Non-pigmented ciliary epithelial cell (primary cell): ENCODE data around the gene GDPD4.

ENCODE experiments used
- DNase-seq: peaks from one replicate; pipeline ENCODE4 v3.0.0-alpha.2; 2010; ENCODE audit warnings: low read depth

GDPD4 gene

GRCh38 chr11:77299528-77299993 lies 1.9 kb downstream of the GDPD4 start:
- no peak for DNase-seq

- no peak for DNase-seq
Observed at GRCh38 chr11:77294040-77294439, 7.4 kb downstream of the GDPD4 start.

DNA sequence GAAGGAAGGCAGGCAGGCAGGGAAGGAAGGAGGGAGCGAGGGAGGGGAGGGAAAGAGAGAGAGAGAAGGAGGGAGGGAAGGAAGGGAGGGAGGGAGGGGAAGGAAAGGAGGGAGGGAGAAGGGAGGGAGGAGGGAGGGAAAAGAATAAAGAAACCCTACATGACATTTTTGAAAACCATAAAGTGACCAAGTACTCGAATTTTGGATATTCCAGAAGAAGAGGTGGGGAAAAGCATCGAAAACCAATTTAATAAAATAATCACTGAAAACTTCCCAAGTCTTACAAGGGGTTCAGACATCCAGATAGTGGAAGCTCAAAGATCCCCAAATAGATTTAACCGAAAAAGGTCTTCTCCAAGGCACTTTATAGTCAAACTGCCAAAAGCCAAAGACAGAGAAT lies 11.7 kb downstream of the GDPD4 start:
- DNase-seq, result no peak

GRCh38 chr11:77287615-77288273 lies 13.7 kb downstream of the GDPD4 start:
- peak; percentile 63 for DNase-seq

DNA sequence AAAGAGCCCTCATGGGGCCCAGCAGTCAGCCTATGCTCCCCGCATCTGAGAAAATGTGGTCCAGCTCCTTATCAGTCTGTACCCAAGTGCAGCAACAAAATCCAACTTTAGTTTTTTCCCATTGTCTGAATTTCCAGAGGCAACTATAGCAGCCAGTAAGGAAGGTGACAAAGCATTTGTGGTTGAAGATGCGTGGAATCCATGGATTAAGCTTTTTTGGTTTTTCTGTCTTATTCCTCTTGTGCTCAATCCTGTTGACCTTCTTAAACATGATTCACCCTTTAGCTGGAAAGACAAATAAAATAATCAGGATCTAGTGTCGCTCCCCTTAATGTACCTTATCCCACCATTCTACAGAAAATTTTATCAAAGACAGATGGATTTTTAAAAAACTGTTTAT lies 14.3 kb downstream of the GDPD4 start:
- DNase-seq, result no peak

- DNase-seq, result no peak
Observed at GRCh38 chr11:77284476-77285468, 16.7 kb downstream of the GDPD4 start.

- DNase-seq, result no peak
Observed at GRCh38 chr11:77283101-77283500, 18.4 kb downstream of the GDPD4 start.

DNA sequence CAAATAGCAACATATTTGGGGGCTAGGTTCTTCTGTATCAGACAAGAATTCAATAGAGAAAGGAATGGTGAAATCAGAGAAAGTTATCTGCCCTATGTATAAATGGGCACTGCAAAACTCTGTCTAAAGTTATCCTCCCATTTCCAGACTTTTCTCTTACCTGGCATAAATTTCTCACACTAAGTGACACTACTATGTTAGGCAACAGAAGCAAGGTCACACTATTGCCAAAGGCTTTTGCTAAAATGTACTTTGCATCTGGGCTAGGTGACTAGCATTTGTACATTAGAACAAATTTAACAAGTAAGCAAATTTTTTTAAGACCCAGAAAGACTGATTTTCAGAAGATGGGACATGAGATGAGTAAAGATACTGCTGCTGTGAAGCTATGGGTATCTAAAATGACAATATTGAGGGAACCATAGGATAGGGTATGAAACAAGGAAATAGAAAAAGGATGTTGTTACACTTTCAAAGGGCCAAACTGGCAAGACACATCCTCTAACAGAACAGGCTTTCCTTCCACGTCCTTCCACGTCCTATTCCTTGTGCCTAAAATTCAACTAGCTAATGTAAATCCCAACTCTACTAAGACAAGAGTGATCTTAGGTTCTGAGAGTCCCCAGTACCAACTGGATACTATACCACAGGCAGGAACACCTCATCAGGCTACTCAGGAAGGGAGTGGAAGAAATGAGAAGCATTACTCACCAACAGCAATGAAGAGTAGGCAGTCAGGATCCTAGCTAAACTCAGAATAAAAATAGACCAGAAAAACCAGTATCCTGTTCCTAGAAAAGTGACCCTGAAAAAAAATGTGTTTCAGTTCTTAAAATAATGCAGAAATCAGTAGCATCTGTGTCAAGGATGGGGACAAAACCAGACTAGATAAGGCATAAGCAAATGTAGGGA lies 22.6 kb downstream of the GDPD4 start:
- DNase-seq, result no peak

DNA sequence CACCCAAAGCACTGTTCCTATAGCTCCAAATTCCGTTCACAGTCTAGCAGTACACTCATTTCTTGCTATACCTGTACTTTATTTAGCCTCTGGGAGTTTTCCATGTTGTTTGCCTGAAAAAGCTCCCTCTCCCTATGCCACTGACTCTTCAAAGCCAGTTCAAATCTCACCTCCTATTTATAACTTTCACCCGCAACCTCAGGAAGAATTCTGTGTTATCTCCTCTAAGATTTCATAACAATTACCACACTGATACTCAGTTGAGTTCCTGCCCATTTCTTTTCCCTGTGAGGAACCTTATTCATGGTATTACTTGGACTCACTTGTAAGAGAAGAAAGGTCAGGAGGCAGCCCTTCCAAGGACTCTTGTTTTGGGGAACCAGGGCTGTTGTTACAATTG lies 25.2 kb downstream of the GDPD4 start:
- DNase-seq, result no peak

DNA sequence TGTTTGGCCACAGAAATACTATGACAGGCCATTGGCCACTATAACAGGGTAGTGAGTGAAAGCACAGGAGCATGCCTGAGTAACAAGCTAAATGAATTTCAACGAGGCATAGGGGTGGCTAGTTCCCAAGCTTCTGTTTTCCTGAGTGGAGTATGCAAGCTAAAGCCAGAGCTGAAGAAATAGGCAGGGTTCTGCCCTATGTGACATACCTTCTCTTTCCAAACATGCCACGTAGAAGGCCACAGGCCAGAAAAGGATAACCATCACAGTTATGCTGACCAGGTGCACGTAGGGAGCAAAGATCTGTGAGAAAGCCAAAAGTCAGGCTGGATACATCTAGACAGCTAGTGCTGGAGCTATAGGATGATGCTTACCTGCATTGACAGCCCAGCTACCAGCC lies 30.6 kb downstream of the GDPD4 start:
- DNase-seq, result no peak

- no peak for DNase-seq
Observed at GRCh38 chr11:77269484-77270123, 31.9 kb downstream of the GDPD4 start.

- DNase-seq, result peak; percentile 67
Observed at GRCh38 chr11:77267962-77268361, 33.5 kb downstream of the GDPD4 start.

GRCh38 chr11:77266766-77267165 lies 34.7 kb downstream of the GDPD4 start:
- no peak for DNase-seq

- DNase-seq, result no peak
Observed at GRCh38 chr11:77262803-77263202, 38.7 kb downstream of the GDPD4 start.

GRCh38 chr11:77259641-77260040 lies 41.8 kb downstream of the GDPD4 start:
- no peak for DNase-seq

GRCh38 chr11:77253690-77254089 lies 47.8 kb downstream of the GDPD4 start:
- no peak for DNase-seq

GRCh38 chr11:77252555-77253270 lies 48.8 kb downstream of the GDPD4 start:
- no peak for DNase-seq

DNA sequence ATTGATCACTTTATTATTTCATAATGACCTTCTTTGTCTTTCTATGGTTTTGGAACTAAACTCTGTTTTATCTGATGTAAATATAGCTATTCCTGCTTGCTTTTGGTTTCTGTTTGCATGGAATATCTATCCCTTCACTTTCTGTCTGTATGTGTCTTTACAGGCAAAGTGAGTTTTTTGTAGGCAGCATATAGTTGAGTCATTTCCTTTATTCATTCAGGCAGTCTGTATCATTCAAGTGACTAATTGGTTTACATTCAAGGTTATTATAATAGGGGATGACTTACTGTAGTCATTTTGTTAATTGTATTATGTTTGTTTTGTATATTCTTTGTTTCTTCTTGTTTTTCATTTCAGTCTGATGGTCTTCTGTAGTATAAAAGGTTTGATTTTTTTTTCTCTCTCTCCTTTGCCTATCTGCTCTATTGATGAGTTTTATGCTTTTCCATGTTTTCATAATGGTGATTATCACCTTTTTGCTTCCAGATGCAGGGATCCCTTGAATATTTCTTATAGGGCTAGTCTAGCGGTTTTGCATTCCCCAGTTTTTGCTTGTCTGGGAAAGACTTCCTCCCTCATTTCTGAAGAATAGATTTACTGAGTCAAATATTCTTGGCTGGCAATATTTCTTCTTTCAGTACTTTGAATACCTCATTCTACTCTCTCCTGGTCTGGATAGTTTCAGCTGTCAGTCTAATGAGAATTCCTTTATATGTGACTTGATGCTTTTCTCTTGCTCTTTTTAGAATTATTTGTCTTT lies 50.4 kb downstream of the GDPD4 start:
- DNase-seq, result peak; percentile 41

- DNase-seq, result no peak
Observed at GRCh38 chr11:77249427-77249826, 52.1 kb downstream of the GDPD4 start.
